Amniotic stem cell (primary cell): Measurements from ENCODE around the gene KCNRG.
A peak's percentile ranks its signal among the peaks of the same experiment; 100 is the strongest.
"Not testable (repeated sequence)": the region's sequence is repeated elsewhere in the genome, so short reads cannot be mapped to it uniquely, and the experiment has no call there.

ENCODE experiments used
- DNase-seq: peaks from one replicate; lab custom pipeline; 2025; lab: John Stamatoyannopoulos, UW

Gene KCNRG

DNA sequence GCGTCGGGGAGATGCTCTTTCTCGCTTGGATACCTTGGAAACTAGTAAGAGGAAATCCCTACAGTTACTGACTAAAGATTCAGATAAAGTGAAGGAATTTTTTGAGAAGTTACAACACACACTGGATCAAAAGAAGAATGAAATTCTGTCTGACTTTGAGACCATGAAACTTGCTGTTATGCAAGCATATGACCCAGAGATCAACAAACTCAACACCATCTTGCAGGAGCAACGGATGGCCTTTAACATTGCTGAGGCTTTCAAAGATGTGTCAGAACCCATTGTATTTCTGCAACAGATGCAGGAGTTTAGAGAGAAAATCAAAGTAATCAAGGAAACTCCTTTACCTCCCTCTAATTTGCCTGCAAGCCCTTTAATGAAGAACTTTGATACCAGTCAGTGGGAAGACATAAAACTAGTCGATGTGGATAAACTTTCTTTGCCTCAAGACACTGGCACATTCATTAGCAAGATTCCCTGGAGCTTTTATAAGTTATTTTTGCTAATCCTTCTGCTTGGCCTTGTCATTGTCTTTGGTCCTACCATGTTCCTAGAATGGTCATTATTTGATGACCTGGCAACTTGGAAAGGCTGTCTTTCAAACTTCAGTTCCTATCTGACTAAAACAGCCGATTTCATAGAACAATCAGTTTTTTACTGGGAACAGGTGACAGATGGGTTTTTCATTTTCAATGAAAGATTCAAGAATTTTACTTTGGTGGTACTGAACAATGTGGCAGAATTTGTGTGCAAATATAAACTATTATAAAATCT lies 2.7 kb upstream of the KCNRG start:
- no peak for DNase-seq

GRCh38 chr13:50014386-50014785 lies 858 bp upstream of the KCNRG start:
- DNase-seq: no peak

- DNase-seq: no peak
Measured at GRCh38 chr13:50015750-50016149, 506 bp downstream of the KCNRG start.

- DNase-seq: peak; percentile 17
Measured at GRCh38 chr13:50016444-50016843, 1.2 kb downstream of the KCNRG start.

DNA sequence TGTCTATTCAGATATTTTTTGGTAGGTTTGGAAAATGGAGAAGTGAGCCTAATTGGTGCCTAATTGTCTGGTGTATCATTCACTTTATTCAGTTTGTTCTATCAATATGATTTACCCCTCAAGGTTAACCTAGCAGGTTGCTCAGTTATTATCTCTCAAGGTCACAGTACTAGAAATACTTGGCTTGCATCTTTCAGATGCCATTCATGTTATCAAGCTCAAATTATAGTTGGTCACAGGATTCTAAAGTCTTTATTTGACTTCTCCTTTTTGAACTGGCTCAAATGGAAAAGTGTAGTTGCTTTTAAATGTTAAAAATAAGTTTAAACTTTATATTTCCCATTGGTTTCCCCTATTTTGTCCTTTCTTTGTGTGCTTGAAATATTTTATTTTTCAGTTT lies 2.6 kb downstream of the KCNRG start:
- DNase-seq: no peak

DNA sequence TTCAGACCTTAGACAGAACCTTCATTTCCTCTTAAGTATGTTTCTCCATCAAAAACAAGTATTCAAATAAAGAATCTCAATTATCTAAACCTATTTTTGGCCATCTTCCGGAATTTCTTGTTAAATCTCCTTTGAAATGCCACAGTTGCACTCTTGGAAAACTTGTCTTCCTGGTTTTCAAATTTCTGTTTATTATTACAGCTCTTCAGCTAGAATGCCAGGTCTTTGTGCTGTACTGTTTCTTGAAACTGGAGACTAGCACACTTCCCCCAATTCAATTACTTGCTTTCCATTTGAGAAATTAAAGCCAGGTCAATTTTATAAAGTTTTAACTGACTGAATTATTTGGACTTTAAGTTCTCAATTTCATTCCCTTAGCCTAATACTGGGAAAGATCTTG lies 10.2 kb downstream of the KCNRG start:
- no peak for DNase-seq

GRCh38 chr13:50026788-50027473 lies 11.7 kb downstream of the KCNRG start:
- no peak for DNase-seq

GRCh38 chr13:50030315-50030714 lies 15.1 kb downstream of the KCNRG start:
- DNase-seq: no peak

- no peak for DNase-seq
Measured at GRCh38 chr13:50033725-50034124, 18.5 kb downstream of the KCNRG start.

- DNase-seq: no peak
Measured at GRCh38 chr13:50037788-50038187, 22.5 kb downstream of the KCNRG start.

DNA sequence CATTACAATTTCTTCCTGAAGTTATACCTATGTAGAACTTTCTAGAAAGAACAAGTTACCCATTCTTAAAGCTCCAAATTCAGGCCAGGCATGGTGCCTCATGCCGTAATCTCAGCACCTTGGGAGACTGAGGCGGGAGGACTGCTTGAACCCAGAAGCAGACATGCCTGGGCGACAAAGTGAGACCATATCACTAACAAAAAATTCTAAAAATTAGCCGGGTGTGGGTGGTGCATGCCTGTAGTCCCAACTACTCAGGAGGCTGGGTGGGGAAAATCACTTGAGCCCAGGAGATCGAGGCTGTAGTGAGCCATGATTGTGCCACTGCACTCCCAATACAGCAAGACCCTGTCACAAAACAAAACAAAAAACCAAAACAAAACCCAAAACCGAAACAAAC lies 23.0 kb downstream of the KCNRG start:
- DNase-seq: no peak

- no peak for DNase-seq
Measured at GRCh38 chr13:50052478-50052877, 37.2 kb downstream of the KCNRG start.

DNA sequence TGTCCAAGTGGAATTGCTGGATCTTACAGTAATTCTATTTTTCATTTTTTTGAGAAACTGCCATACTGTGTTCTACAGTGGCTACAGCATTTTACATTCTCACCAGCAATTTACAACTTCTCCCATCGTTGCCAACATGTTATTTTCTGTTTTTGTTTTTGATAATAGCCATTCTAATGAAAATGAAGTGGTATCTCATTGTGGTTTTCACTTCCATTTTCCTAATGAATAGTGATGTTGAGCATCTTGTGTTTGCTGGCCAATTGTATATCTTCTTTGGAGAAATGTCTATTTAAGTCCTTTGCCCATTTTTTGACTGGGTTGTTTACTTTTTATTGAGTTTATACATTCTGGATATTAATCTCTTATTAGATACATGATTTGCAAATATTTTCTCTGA lies 38.6 kb downstream of the KCNRG start:
- no peak for DNase-seq

GRCh38 chr13:50055454-50055853 lies 40.2 kb downstream of the KCNRG start:
- no peak for DNase-seq

DNA sequence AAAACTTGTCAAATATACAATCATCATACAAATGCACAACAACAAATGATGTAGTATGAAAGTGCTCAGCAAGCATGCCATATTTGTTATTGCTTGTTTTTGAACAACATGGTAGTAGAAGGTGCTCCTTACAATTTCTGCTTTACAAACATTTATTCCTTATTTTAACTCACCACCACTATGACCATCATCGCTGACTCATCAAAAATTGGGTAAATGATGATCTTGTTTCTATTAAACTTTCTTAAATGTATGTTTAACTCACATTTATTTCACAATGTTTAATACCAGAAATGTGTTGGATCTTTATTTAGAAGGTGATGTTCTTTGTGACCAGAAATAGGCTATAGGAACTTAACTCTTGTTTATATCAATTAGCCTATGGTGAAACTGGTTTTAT lies 45.5 kb downstream of the KCNRG start:
- no peak for DNase-seq

DNA sequence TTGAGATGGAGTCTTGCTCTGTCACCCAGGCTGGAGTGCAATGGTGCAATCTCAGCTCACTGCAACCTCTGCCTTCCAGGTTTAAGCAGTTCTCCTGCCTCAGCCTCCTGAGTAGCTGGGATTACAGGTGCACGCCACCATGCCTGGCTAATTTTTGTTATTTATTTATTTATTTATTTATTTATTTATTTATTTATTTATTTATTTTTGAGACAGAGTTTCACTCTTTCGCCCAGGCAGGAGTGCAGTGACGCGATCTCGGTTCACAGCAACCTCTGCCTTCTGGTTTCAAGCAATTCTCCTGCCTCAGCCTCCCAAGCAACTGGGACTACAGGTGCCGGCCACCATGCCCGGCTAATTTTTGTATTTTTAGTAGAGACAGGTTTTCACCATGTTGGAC lies 47.1 kb downstream of the KCNRG start:
- not testable (repeated sequence) for DNase-seq

- no peak for DNase-seq
Measured at GRCh38 chr13:50065712-50066111, 50.5 kb downstream of the KCNRG start.

GRCh38 chr13:50068508-50068907 lies 53.3 kb downstream of the KCNRG start:
- no peak for DNase-seq

DNA sequence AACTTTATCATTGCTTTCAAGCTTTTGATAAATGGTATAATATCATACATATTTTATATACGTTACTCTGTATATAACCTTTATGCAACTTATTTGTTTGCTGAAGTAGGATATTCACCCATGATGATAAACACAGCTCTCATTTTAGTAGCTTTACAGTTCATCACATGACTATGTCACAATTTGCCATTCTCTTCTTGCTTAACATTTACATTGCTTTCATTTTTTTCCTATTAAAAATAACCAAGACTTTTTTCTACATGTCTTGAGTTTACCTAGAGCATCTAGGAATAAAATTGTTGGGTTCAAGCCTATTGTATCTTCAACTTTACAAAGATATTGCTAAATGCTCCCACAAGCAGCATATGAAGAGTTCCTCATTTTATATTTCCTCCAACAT lies 54.0 kb downstream of the KCNRG start:
- DNase-seq: no peak

DNA sequence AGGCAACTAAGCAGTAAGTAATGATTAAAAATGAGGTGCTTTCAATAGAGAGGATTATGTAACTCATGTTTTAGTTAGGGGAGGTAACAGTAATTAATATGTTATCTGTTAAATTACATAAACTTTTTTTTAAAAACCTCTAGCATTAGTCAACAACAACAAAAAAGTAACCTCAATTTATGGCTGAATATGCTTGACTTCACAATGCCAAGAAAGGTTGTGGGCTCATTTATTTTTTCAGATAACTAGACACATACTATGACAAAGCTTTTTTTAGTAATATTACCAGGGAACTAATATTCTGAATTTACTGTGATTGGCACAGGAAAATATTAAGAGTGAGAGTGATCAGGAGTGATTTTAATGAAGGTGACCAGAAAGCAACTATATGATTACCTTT lies 54.9 kb downstream of the KCNRG start:
- no peak for DNase-seq
